Urinary bladder (tissue), 4 donors: ENCODE data around the gene BHMT. TPM values are rescaled to one million over a fixed set of nuclear protein-coding genes. Genes with fewer than 3 reads are reported as not detected.

Experiments
- DNase-seq: peaks from one replicate; pipeline ENCODE4 v3.0.0-alpha.2; 2015; ENCODE audit errors: extremely low spot score
- H3K27ac ChIP-seq: one replicate; pipeline ENCODE4 v1.5.1; 2013; ENCODE audit warnings: low read depth, mild to moderate bottlenecking, moderate library complexity
- H3K36me3 ChIP-seq: one replicate; pipeline ENCODE4 v1.6.1; 2013; ENCODE audit warnings: mild to moderate bottlenecking, moderate library complexity; ENCODE audit not compliant: insufficient read depth
- H3K4me1 ChIP-seq: one replicate; pipeline ENCODE4 v1.6.1; 2013; ENCODE audit warnings: mild to moderate bottlenecking, moderate library complexity; ENCODE audit not compliant: insufficient read depth
- H3K4me3 ChIP-seq: one replicate; pipeline ENCODE4 v1.5.1; 2013; ENCODE audit warnings: low read depth, low read length
- WGBS: extraction: QIAGEN DNeasy Blood & Tissue Kit; methylation state at CpG from one replicate; pipeline ENCODE4 v1.1.7; 2013; 5-methylcytosine and 5-hydroxymethylcytosine counted together
- polyA plus RNA-seq: library from polyadenylated mRNA; stranded (reverse); fragments of 200-250 nt; gene quantifications from one replicate; pipeline ENCODE4 v1.2.3, GENCODE V29; 2013
- total RNA-seq: library from RNA; depleted of rRNA; stranded (reverse); fragments of >200 nt; gene quantifications from one replicate; pipeline ENCODE4 v1.2.3, GENCODE V29; 2014
- donor health status: healthy with polysubstance abuse.
- donor health status: healthy.

Gene BHMT
- total and polyA plus RNA-seq, 2 donors, result 8.2 to 11.6 TPM

DNA sequence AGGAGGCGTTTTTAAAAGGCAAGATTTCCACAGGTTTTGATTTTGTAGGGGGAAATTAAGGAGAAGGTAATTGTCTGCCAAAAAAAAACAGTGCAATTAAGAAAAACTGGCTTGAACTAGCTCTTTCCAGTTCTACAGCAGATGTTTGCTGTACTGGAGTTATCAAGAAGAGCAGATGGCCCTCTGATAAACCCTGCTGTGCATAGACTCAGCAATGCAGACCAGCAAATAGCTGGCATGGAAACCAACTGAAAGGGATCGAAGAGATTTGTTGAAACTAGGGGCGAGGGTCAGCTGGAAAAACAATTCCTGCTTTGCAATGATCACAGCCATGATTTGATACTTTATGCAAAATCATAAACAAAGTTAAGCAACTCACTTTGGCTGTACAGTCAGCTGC, 17.8 kb upstream of the BHMT start:
- Histone ChIP-seq H3K4me1 (no peaks in the 10 kb centered on the region), H3K4me3 (no peak overlapping the region), H3K27ac (no peak overlapping the region), H3K36me3 (no peaks in the 10 kb centered on the region)
- 43% methylated on average over 3 of the region's 3 CpGs for WGBS
- DNase-seq, result peak; percentile 20

DNA sequence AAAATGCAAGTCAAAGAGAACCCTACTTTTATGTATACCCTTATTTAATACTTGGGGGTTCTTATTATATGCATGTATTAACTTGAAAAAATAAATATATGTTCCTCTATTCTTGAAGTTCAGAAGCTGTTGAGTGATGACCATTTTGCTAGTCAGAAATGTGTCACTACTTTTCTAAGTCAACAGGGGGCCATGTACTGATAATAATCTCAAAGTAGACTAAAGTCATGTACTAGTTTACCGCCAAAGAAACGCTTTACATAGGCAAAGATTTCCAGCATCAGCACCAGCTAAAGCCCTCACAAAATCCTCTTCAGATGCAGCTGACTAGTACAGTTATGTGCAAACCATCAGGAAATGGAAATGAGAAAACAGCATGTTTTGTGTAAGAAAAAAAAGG, 5.7 kb upstream of the BHMT start:
- DNase-seq, result no peak

DNA sequence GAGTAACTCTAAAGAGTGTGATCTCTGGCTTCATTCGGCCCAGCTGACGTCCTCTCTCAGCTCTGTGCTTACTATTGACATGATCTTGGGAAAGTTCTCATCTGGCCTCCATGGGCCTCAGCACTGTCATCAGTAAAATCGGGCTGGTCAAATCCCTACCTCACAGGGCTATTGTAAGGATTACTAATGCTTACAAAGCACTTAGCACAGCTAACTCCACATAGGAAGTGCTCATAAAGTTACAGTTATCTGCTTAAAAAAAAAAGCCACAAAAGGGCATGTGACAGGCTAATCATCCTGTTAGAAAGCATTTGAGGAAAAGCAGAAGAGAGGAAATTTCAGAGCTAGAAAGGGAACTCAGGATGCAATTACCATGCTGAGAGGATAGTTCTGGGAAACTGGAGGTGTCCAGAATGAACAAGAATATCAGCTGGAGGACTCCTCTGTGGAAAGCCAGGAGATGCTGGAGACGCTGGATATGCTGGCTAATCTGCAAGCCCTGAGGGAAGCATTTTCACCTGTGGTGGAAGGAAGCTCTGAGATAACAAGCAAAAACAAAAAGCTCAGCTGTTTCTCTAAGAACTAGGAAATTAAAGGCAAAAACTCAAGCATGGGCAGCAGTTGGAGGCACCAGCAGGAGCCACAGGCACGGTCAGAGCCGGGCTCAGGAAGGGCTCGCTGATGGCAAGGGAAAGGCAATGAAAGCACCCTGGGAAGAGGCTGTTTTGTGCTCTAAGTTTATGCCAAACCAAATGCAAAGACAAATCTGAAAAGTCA, 4.4 kb upstream of the BHMT start:
- H3K27ac ChIP-seq, result no peak overlapping the region
- WGBS, result 54% methylated on average over 7 of the region's 7 CpGs
- no peak overlapping the region for H3K4me3 ChIP-seq
- H3K36me3 ChIP-seq, result no peaks in the 10 kb centered on the region
- no peaks in the 10 kb centered on the region for H3K4me1 ChIP-seq
- DNase-seq, result no peak

More for the DNA sequence above, 5.7 kb upstream of the BHMT start:
- WGBS, result 89% methylated on average over 2 of the region's 2 CpGs
- no peak overlapping the region for H3K27ac ChIP-seq
- no peak overlapping the region for H3K4me3 ChIP-seq
- no peaks in the 10 kb centered on the region for H3K4me1 ChIP-seq
- no peaks in the 10 kb centered on the region for H3K36me3 ChIP-seq

DNA sequence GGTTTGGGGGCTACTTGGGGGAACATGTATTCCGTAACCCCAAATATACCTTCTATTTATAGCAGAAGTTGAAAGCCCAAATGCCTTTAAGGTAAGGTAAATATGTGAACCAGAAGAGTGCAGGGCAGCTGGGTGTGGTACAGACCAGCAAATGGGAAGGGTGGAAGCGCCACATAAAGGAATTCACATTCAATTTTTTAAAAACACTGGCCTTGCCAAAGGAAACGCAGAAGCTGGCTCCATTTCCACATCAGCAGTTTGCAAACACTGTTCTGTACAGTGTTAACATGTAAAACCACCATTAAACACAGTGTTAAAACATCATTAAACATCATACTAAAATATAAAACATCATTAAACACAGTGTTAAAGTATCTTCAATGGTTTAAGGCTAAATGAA, 3.5 kb upstream of the BHMT start:
- DNase-seq, result no peak
- Histone ChIP-seq H3K27ac (no peak overlapping the region), H3K4me1 (no peaks in the 10 kb centered on the region), H3K36me3 (no peaks in the 10 kb centered on the region), H3K4me3 (no peak overlapping the region)
- WGBS, result 61% methylated on average over 3 of the region's 3 CpGs

DNA sequence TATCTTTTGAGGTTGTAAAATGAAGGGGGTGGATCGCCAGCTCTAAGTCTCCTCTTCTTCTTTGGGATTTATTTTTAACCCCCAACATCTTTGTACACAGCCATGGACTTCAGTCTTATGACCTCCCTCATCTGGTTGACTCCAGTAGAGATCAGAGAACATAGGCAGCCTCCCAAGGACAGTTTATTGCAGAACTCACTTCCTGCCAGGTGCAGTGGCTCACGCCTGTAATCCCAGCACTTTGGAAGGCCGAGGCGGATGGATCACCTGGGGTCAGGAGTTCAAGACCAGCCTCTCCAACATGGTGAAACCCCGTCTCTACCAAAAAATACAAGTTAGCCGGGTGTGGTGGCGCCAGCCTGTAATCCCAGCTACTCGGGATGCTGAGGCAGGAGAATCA, 2.8 kb upstream of the BHMT start:
- Histone ChIP-seq H3K4me1 (no peaks in the 10 kb centered on the region), H3K4me3 (no peak overlapping the region), H3K36me3 (no peaks in the 10 kb centered on the region), H3K27ac (no peak overlapping the region)
- 75% methylated on average over 8 of the region's 8 CpGs for WGBS
- no peak for DNase-seq

DNA sequence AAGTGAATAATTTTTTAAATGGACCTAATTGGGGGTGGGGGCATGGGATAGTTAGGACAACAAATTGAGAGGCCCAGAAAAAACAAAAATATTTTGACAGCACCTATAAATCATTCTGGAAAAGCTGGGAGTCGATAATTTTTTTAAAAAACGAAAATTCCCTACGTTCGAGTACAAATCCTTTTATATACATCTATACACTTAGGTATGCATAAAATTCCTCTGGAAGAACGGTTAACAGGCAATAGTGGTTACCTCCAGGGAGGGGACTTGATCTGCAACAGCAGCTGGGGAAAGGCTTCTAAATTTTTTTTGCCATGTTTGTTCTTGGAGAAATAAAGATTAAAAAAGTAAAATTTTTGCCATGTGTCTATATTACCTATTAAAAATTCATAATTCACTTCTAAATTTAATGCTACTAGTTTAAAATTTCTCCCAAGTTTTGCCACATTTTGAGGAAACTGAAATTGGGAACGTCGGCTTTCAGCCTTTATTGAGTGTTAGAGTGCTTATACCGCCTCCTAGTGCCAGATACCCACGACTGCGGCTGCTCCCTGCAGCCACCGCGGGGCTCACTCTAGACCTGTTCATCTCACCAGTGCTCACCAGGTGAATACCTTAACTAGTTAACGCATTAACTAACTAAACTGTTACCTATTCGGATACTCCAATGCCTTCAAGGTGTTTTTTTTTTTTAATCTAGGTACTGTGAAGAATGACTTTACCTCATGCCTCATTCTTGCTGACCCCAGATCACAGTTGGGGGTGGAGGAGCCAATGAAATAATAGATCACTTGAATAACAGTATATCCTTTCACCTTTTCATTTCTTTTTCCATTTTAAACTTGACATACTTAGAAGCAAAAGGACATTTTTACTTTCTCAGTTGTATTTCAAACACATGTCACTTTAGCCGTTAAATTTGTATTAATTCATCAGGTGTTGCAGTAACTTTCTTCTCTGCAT, 1.8 kb upstream of the BHMT start:
- WGBS, result 47% methylated on average over 15 of the region's 15 CpGs
- H3K4me3 ChIP-seq, result no peak overlapping the region
- no peaks in the 10 kb centered on the region for H3K4me1 ChIP-seq

DNA sequence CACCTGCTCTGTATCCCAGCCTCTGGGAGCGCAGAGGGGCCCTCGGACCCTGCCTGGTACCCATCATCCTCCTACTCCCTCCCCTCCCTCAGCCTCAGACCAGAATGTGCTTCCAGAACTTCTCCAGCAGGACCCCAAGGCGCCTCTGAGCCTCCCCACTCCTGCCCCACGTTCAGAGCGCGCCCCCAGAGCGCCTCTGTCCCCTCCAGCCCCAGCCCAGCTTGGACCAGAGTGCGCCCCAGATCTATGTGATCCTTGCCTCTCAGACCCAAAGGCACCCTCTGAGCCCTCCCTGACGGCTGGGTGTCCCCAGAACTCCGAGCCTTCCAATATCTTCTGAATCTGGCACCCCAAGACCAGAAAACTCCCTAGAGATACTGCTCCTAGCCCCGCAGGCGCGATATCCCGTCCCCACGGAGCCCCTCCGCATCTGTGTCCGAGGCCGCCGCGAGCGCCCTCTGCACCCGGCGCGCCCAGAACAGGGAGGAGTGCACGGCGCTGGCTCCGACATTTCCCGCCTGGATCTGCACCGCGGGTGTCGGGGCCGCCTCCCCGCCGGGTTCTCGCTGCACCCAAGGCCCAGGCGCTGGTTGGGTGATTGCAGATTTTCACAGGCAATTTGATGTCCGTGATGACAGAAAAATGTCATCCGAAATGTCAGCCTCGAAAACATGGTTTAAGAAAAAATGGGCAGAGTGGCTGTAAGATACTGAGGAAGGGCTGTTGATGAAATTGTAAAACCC, 522 bp downstream of the BHMT start:
- no peak overlapping the region for H3K27ac ChIP-seq
- H3K36me3 ChIP-seq, result no peaks in the 10 kb centered on the region
- WGBS, result 8% methylated on average over 39 of the region's 39 CpGs
- no peaks in the 10 kb centered on the region for H3K4me1 ChIP-seq
- peak overlapping the region; percentile 11 for H3K4me3 ChIP-seq
- DNase-seq, result no peak

More for the DNA sequence above, 1.8 kb upstream of the BHMT start:
- Histone ChIP-seq H3K27ac (no peak overlapping the region), H3K36me3 (no peaks in the 10 kb centered on the region)
- DNase-seq, result no peak

DNA sequence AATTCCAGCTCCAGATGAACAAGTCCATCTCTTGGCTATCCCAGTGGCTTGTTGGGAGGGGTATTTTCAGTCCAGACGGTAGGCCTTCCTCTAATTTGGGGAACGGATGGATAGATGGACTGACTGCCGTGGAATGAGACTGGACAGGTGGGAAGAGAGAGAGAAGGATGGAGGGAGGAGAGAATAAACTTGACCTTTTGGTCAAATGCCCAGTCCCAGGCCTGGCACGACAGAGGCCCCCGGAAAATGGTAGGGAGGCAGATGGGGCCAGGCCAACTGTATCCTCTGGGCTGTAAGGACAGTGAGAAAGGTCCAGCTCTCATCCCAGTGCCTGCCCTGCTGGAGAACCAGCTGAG, 1.1 kb downstream of the BHMT start:
- H3K36me3 ChIP-seq, result no peaks in the 10 kb centered on the region
- no peak overlapping the region for H3K4me3 ChIP-seq
- 83% methylated on average over 5 of the region's 5 CpGs for WGBS
- DNase-seq, result no peak
- H3K27ac ChIP-seq, result no peak overlapping the region
- H3K4me1 ChIP-seq, result no peaks in the 10 kb centered on the region

DNA sequence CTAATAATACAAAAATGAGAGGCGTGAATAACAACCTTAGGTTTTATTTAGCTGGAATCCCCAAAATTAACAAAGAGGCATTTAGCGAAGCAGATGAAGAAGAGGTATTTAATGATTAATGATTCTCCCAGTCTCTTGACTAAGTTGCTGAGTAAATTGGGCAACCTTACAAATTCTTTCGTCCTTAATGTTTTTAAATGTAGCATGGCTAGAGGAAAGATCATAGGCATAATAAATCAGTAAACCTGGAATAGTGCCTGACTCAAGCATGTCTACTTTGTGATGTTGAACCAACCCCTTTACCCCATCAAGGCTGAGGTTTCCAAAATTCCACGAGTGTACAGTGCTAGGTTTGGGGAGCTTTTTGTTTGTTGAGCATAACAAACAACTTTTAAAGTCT, 7.9 kb downstream of the BHMT start:
- Histone ChIP-seq H3K36me3 (no peaks in the 10 kb centered on the region), H3K27ac (no peak overlapping the region), H3K4me3 (no peak overlapping the region), H3K4me1 (no peaks in the 10 kb centered on the region)
- no peak for DNase-seq
- 86% methylated on average over 4 of the region's 4 CpGs for WGBS

DNA sequence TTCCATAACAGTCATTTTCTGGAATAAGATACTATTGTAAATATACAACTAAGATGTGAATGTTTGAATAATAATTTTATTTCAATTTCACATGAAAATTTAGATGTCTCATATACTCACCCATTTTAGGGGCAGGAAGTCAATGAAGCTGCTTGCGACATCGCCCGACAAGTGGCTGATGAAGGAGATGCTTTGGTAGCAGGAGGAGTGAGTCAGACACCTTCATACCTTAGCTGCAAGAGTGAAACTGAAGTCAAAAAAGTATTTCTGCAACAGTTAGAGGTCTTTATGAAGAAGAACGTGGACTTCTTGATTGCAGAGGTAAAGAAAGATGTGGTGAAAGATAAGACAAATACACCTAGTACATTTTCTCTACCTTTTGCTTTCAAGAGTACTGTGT, 8.6 kb downstream of the BHMT start:
- H3K4me1 ChIP-seq, result no peaks in the 10 kb centered on the region
- WGBS, result 93% methylated on average over 4 of the region's 4 CpGs
- no peak for DNase-seq

DNA sequence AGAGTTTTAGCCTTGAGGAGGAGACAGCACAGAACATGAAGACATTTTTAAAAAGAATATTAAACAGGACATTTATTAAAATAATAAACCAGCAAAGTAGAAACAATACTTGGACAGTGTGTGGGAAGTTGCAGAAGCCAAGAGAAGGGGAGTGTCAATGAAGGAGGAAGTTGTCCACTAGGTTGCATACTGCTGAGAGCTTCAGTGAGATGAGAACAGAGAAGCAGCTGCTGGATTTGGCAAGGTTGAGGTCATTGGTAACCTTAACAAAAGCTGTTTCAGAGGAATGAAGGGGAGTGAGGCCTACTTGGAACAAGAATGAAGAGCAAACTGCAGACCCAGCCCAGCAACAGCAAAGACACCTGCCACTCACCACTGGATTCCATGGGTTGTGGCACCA, 11.4 kb downstream of the BHMT start:
- Histone ChIP-seq H3K36me3 (no peaks in the 10 kb centered on the region), H3K4me3 (no peak overlapping the region), H3K27ac (no peak overlapping the region), H3K4me1 (no peaks in the 10 kb centered on the region)
- DNase-seq, result no peak

More for the DNA sequence above, 8.6 kb downstream of the BHMT start:
- H3K4me3 ChIP-seq, result no peak overlapping the region
- no peaks in the 10 kb centered on the region for H3K36me3 ChIP-seq
- H3K27ac ChIP-seq, result no peak overlapping the region

DNA sequence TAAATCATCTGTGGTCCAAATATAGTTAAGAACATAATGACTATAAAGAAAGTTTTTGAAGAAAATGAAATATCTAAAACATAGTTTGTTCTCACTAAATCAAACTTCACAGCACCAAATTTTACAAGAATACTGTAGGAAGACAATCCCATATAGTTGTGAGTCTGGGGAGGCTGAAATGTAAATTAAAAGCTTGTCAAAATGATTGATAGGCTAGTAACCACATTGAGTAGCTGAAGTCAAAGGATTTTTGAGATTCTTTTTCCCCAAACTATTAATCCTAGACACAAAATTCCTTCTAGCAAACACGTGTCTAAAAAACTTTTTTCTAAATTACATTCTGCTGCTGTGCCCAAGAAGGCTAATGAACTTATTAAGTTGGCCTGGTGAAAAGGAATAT, 13.0 kb downstream of the BHMT start:
- no peak overlapping the region for H3K27ac ChIP-seq
- no peaks in the 10 kb centered on the region for H3K4me1 ChIP-seq
- 74% methylated on average over 1 of the region's 1 CpG for WGBS

DNA sequence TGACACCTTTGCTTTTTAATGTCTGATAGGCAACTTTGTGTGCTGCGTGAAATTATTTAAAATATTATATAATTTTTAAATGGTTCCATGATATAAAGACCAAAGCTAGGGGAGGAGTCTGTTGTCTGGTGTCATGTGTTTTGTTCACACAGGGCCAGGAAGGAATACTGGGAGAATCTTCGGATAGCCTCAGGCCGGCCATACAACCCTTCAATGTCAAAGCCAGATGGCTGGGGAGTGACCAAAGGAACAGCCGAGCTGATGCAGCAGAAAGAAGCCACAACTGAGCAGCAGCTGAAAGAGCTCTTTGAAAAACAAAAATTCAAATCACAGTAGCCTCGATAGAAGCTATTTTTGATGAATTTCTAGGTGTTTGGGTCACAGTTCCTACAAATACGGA, 19.2 kb downstream of the BHMT start:
- Histone ChIP-seq H3K27ac (no peak overlapping the region), H3K4me3 (no peak overlapping the region), H3K36me3 (no peaks in the 10 kb centered on the region), H3K4me1 (no peaks in the 10 kb centered on the region)
- DNase-seq, result no peak
- WGBS, result 76% methylated on average over 6 of the region's 6 CpGs

More for the DNA sequence above, 13.0 kb downstream of the BHMT start:
- no peak for DNase-seq
- Histone ChIP-seq H3K36me3 (no peaks in the 10 kb centered on the region), H3K4me3 (no peak overlapping the region)
